Measurements from ENCODE around the gene LEFTY2.
"Not testable (repeated sequence)": the region's sequence is repeated elsewhere in the genome, so short reads cannot be mapped to it uniquely, and the experiment has no call there.

The LEFTY2 gene

DNA sequence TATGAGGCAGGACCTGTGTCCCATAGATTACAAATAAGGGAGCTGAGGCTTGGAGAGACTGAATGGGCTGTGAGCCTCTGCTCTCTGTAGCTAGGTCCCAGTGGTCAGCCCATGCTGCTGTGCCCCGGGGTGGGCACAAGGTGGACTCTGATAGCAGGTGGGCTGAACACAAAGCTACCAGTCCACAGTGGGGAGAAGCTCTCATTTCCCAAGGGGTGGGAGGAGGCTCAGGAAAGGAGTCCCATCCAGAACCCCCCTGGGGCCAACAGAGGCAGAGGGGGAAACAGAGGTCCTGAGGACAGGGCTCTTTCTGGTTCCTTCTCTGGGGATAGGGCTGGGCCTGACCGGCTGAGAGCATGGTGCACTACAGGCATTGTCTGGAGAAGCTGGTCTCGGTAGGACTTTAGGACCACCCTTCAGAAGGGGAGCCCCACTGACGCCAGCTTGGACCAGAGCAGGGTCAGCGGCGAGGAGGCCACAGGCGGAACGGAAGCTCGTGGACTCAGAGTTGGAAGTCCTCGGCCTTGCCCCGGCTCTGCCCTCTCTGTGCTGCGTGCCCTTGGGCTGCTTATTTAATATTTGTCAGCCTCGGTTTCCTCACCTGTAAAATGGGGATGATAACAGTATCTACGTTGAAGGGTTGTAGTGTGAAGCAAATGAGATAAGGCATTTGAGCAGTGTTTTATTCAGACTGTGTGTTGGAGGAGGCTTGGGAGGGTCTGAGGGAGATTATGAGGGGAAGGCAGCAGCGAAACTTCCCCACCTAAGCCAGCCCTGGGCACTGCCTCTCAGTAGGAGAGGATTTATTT lies 31.5 kb upstream of the LEFTY2 start:
- Histone ChIP-seq H3K4me1 (ENCODE audit: control insufficient read depth in 1 of 2, insufficient read depth in 2 of 2, low read length in 2 of 2) (no peaks in the 10 kb centered on the region), H3K36me3 (ENCODE audit: control insufficient read depth in 1 of 2, insufficient read depth in 2 of 2, low read length in 2 of 2) (peaks cover 0 to 4% of the 10 kb centered on the region in 2 donors), H3K27me3 (ENCODE audit: low read depth, low read length) (no peaks in the 10 kb centered on the region), H3K9me3 (ENCODE audit: control insufficient read depth in 1 of 2, low read length in 2 of 2) (no peaks in the 10 kb centered on the region), H3K4me3 (ENCODE audit: low read depth in 1 of 2, low read length in 2 of 2) (no peak overlapping the region), H3K27ac (ENCODE audit: low read length) (no peak overlapping the region)

DNA sequence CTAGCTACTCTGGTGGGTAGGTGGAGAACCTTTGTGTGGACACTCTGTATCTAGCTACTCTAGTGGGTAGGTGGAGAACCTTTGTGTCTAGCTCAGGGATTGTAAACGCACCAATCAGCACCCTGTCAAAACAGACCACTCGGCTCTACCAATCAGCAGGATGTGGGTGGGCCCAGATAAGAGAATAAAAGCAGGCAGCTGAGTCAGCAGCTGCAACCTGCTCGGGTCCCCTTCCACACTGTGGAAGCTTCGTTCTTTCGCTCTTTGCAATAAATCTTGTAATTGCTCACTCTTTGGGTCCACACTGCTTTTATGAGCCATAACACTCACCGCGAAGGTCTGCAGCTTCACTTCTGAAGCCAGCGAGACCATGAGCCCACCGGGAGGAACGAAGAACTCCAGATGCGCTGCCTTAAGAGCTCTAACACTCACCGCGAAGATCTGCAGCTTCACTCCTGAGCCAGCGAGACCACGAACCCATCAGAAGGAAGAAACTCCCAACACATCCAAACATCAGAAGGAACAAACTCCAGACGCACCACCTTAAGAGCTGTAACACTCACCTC lies 29.7 kb upstream of the LEFTY2 start:
- not testable (repeated sequence) for H3K27ac ChIP-seq (ENCODE audit: low read length); H3K4me3 ChIP-seq (ENCODE audit: low read depth in 1 of 2, low read length in 2 of 2); H3K36me3 ChIP-seq (ENCODE audit: control insufficient read depth in 1 of 2, insufficient read depth in 2 of 2, low read length in 2 of 2); H3K4me1 ChIP-seq (ENCODE audit: control insufficient read depth in 1 of 2, insufficient read depth in 2 of 2, low read length in 2 of 2); H3K9me3 ChIP-seq (ENCODE audit: control insufficient read depth in 1 of 2, low read length in 2 of 2); H3K27me3 ChIP-seq (ENCODE audit: low read depth, low read length)

DNA sequence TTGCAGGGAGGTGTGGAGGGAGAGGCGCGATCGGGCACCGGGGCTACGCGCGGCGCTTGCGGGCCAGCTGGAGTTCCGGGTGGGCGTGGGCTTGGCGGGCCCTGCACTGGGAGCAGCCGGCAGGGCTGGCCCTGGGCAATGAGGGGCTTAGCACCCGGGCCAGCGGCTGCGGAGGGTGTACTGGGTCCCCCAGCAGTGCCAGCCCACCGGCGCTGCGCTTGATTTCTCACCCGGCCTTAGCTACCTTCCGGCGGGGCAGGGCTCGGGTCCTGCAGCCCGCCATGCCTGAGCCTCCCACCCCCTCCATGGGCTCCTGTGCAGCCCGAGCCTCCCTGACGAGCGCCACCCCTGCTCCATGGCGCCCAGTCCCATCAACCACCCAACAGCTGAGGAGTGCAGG lies 28.7 kb upstream of the LEFTY2 start:
- H3K27ac ChIP-seq (ENCODE audit: low read length); H3K9me3 ChIP-seq (ENCODE audit: control insufficient read depth in 1 of 2, low read length in 2 of 2); H3K4me3 ChIP-seq (ENCODE audit: low read depth in 1 of 2, low read length in 2 of 2); H3K4me1 ChIP-seq (ENCODE audit: control insufficient read depth in 1 of 2, insufficient read depth in 2 of 2, low read length in 2 of 2); H3K27me3 ChIP-seq (ENCODE audit: low read depth, low read length); H3K36me3 ChIP-seq (ENCODE audit: control insufficient read depth in 1 of 2, insufficient read depth in 2 of 2, low read length in 2 of 2): not testable (repeated sequence)

DNA sequence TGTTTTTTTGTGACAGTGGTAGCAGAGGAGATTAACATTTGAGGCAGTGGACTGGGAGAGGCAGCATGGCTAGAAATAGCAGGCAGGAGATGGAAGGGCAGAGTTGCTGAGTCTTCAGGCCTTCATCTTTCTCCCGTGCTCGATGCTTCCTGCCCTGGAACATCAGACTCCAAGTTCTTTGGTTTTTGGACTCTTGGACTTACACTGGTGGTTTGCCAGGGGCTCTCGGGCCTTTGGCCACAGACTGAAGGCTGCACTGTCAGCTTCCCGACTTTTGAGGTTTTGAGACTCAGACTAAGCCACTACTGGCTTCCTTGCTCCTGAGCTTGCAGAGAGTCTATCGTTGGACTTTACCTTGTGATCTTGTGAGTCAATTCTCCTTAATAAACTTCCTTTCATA lies 24.2 kb upstream of the LEFTY2 start:
- H3K27ac ChIP-seq (ENCODE audit: low read length) = no peak overlapping the region

DNA sequence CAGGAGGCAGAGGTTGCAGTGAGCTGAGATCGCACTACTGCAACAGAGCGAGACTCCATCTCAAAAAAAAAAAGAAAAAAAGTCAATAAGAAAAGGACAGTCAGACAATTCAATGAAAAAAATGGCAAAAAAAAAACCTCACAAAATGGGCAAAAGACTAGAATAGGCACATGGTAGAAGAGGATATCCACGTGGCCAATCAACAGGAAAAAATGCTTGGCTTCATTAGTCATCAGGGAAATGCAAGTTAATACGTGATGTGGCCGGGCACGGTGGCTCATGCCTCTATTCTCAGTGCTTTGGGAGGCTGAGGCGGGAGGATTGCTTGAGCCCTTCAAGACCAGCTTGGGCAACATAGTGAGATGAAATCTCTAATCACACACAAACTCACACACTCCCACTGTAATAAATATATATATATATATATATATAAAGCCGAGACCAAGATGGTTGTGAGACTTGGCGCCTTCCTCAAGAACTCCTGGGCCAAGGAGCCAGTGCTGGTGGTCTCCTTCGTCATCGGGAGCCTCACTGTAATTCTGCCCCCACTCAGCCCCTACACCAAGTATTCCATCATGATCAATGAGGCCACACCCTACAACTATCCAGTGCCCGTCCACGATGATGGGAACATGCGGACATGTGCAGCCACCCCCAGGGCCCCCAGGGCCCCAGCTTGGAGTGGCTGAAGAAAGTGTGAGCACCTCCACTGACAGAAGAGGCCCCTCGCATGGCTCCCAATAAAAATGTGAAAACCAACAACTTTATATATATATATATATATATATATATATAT lies 22.9 kb upstream of the LEFTY2 start:
- H3K4me1 ChIP-seq (ENCODE audit: control insufficient read depth in 1 of 2, insufficient read depth in 2 of 2, low read length in 2 of 2) = no peaks in the 10 kb centered on the region
- no peaks in the 10 kb centered on the region for H3K27me3 ChIP-seq (ENCODE audit: low read depth, low read length)
- no peaks in the 10 kb centered on the region for H3K9me3 ChIP-seq (ENCODE audit: control insufficient read depth in 1 of 2, low read length in 2 of 2)
- no peak overlapping the region for H3K4me3 ChIP-seq (ENCODE audit: low read depth in 1 of 2, low read length in 2 of 2)
- H3K27ac ChIP-seq (ENCODE audit: low read length) = no peak overlapping the region
- no peaks in the 10 kb centered on the region for H3K36me3 ChIP-seq (ENCODE audit: control insufficient read depth in 1 of 2, insufficient read depth in 2 of 2, low read length in 2 of 2)

More for the DNA sequence above, 24.2 kb upstream of the LEFTY2 start:
- Histone ChIP-seq H3K27me3 (ENCODE audit: low read depth, low read length) (no peaks in the 10 kb centered on the region), H3K4me1 (ENCODE audit: control insufficient read depth in 1 of 2, insufficient read depth in 2 of 2, low read length in 2 of 2) (no peaks in the 10 kb centered on the region), H3K4me3 (ENCODE audit: low read depth in 1 of 2, low read length in 2 of 2) (no peak overlapping the region), H3K9me3 (ENCODE audit: control insufficient read depth in 1 of 2, low read length in 2 of 2) (no peaks in the 10 kb centered on the region), H3K36me3 (ENCODE audit: control insufficient read depth in 1 of 2, insufficient read depth in 2 of 2, low read length in 2 of 2) (no peaks in the 10 kb centered on the region)

DNA sequence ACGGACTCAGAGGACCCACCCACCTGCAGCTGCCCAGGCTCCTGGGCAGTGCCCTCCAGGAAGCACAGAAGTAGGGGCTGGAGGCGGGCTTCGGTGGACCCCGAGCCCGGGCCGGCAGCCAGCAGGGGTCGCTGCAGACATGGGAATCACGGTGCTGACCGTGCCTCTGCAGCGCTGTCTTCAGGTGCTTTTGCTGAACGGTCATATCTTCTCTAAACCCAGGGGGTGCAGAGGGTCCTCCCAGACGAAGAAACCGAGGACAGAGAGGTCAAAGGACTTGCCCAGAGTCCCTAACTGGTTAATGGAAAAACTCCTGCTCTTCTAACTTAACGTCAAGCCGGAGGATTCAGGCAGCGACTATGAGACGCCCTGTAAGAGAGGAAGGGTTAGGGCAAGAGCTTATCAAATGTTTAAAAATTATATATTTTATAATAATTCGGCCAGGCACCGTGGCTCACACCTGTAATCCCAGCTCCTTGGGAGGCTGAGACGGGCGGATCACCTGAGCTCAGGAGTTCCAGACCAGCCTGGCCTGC lies 21.5 kb upstream of the LEFTY2 start:
- Histone ChIP-seq H3K4me1 (ENCODE audit: control insufficient read depth in 1 of 2, insufficient read depth in 2 of 2, low read length in 2 of 2) (no peaks in the 10 kb centered on the region), H3K27ac (ENCODE audit: low read length) (no peak overlapping the region), H3K27me3 (ENCODE audit: low read depth, low read length) (no peaks in the 10 kb centered on the region), H3K36me3 (ENCODE audit: control insufficient read depth in 1 of 2, insufficient read depth in 2 of 2, low read length in 2 of 2) (no peaks in the 10 kb centered on the region), H3K4me3 (ENCODE audit: low read depth in 1 of 2, low read length in 2 of 2) (no peak overlapping the region), H3K9me3 (ENCODE audit: control insufficient read depth in 1 of 2, low read length in 2 of 2) (no peaks in the 10 kb centered on the region)

DNA sequence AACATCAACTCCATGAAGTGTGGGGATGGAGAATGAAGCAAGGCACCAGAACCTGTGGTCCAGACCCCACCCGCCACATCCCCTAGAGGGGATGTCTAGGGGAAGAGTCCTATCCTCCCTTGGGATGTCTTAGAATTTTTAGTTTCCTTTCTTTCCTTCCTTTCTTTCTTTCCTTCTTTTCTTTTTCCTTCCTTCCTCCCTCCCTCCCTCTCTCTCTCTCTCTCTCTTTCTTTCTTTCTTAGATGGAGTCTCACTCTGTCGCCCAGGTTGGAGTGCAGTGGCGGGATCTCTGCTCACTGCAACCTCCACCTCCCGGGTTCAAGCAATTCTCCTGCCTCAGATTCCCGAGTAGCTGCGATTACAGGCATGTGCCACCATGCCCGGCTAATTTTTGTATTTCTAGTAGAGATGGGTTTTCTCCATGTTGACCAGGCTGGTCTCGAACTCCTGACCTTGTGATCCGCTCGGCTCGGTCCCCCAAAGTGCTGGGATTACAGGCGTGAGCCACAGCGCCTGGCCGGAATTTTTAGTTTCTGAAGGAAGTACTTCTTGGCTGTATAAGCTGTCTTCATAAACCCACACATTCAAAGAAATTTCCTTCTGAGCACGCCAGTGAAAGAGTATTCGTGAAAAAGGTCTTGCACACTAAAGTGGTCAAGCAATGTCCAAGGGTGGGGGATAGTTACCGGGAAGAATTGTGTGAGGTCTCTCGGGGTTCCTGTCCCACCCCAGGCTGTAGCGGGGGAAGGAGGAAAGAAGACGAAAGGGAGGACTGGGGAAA lies 20.8 kb upstream of the LEFTY2 start:
- Histone ChIP-seq H3K27ac (ENCODE audit: low read length) (no peak overlapping the region), H3K9me3 (ENCODE audit: control insufficient read depth in 1 of 2, low read length in 2 of 2) (no peaks in the 10 kb centered on the region), H3K4me3 (ENCODE audit: low read depth in 1 of 2, low read length in 2 of 2) (no peak overlapping the region), H3K27me3 (ENCODE audit: low read depth, low read length) (no peaks in the 10 kb centered on the region), H3K36me3 (ENCODE audit: control insufficient read depth in 1 of 2, insufficient read depth in 2 of 2, low read length in 2 of 2) (no peaks in the 10 kb centered on the region), H3K4me1 (ENCODE audit: control insufficient read depth in 1 of 2, insufficient read depth in 2 of 2, low read length in 2 of 2) (no peaks in the 10 kb centered on the region)

DNA sequence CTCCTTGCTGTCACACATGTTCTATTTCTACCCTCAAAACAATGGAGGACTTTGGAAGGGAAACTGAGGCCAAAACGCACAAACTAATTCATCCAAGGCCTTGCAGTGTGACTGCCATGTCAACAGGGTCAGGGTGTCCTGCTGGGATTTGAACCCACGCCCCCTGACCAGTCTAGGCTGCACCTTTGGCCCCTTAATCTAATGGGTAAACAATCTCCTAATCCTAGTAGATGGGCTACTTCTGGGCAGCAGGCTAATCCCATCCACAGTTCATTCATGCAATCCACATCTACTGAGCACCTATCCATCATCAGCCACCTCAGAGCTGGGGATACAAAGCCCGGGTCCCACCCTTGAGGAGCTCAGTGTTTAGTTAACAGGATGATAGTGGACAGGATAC lies 17.0 kb upstream of the LEFTY2 start:
- no peaks in the 10 kb centered on the region for H3K4me1 ChIP-seq (ENCODE audit: control insufficient read depth in 1 of 2, insufficient read depth in 2 of 2, low read length in 2 of 2)
- no peaks in the 10 kb centered on the region for H3K9me3 ChIP-seq (ENCODE audit: control insufficient read depth in 1 of 2, low read length in 2 of 2)
- H3K4me3 ChIP-seq (ENCODE audit: low read depth in 1 of 2, low read length in 2 of 2) = no peak overlapping the region
- H3K27me3 ChIP-seq (ENCODE audit: low read depth, low read length) = no peaks in the 10 kb centered on the region
- no peak overlapping the region for H3K27ac ChIP-seq (ENCODE audit: low read length)
- H3K36me3 ChIP-seq (ENCODE audit: control insufficient read depth in 1 of 2, insufficient read depth in 2 of 2, low read length in 2 of 2) = no peaks in the 10 kb centered on the region

DNA sequence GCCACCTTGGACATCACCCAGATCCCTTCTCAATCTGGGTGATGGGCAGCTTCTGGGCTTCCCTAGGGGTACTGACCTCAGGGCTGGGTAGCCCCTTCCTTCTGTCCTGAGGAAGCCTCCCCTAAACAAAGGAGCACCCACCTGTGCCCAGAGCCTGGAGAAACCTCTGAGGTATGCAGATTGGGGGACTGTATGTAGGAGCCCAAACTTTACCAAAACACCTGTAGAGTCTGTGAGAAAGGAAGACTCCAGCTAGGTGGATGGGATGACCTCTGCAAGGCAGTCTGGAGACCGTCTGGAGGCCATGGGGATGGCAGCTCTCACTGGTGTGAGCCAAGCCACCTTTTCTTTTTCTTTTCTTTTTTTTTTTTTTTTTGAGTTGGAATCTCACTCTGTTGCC lies 13.7 kb upstream of the LEFTY2 start:
- Histone ChIP-seq H3K9me3 (ENCODE audit: control insufficient read depth in 1 of 2, low read length in 2 of 2) (no peaks in the 10 kb centered on the region), H3K4me1 (ENCODE audit: control insufficient read depth in 1 of 2, insufficient read depth in 2 of 2, low read length in 2 of 2) (no peaks in the 10 kb centered on the region), H3K36me3 (ENCODE audit: control insufficient read depth in 1 of 2, insufficient read depth in 2 of 2, low read length in 2 of 2) (no peaks in the 10 kb centered on the region)

DNA sequence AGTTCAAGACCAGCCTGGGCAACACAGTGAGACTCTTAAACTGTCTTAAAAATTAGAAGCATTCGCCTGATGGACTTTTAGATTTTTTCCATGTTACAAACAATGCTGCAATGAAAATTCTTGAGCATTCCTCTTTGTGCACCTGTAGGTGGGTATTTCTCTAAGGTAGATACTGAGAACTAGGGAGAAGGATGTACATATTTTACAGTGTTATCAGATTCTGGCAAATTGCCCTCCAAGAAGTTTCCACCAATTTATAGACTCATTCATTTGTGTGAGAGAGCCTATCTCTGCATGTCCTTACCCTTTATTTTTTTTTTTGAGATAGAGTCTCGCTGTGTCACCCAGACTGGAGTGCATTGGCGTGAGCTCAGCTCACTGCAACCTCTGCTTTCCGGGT lies 12.3 kb upstream of the LEFTY2 start:
- Histone ChIP-seq H3K9me3 (ENCODE audit: control insufficient read depth in 1 of 2, low read length in 2 of 2) (no peaks in the 10 kb centered on the region), H3K36me3 (ENCODE audit: control insufficient read depth in 1 of 2, insufficient read depth in 2 of 2, low read length in 2 of 2) (no peaks in the 10 kb centered on the region), H3K4me3 (ENCODE audit: low read depth in 1 of 2, low read length in 2 of 2) (no peak overlapping the region), H3K27ac (ENCODE audit: low read length) (no peak overlapping the region), H3K4me1 (ENCODE audit: control insufficient read depth in 1 of 2, insufficient read depth in 2 of 2, low read length in 2 of 2) (no peaks in the 10 kb centered on the region), H3K27me3 (ENCODE audit: low read depth, low read length) (no peaks in the 10 kb centered on the region)

More for the DNA sequence above, 13.7 kb upstream of the LEFTY2 start:
- Histone ChIP-seq H3K4me3 (ENCODE audit: low read depth in 1 of 2, low read length in 2 of 2) (no peak overlapping the region), H3K27me3 (ENCODE audit: low read depth, low read length) (no peaks in the 10 kb centered on the region), H3K27ac (ENCODE audit: low read length) (no peak overlapping the region)

Measured in muscle layer of duodenum (tissue), 2 donors.